ENCODE measurements around the gene METTL25B.

- TF ChIP-seq EZH2 (IDR thresholded peaks at IDR 0.05; ENCODE audit: borderline replicate concordance, insufficient read depth, low read depth, low read length, poor library complexity, severe bottlenecking), result no peak
- no peak for TF ChIP-seq CTCF (IDR thresholded peaks at IDR 0.05)
Measured at GRCh38 chr1:156755527-156755950, 27.3 kb downstream of the METTL25B start.

Data from B cell (primary cell).